ENCODE data around the gene DAAM1.

DAAM1 gene

DNA sequence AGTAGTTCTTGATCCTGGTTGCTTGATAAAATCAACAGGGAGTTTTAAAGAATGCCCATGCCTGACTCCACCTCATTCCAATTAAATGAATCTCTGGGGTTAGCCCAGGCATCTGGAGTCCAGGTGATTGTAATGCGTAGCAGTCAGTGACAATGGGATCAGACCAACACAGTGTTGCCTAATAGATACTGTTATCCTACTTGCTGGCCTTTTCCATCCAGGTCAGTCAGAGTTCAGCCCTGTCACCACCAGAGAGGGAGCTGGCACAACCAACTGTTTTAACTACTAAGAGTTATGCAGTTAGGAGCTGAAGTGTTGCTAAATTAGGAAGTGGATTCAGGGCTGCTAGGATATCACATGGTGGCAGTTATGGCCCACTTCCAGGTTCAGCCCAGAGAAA is 169.6 kb downstream of the DAAM1 start:
- in situ Hi-C loops (cut with MboI; ENCODE audit: low sequenced_read_pairs): no loop called here

DNA sequence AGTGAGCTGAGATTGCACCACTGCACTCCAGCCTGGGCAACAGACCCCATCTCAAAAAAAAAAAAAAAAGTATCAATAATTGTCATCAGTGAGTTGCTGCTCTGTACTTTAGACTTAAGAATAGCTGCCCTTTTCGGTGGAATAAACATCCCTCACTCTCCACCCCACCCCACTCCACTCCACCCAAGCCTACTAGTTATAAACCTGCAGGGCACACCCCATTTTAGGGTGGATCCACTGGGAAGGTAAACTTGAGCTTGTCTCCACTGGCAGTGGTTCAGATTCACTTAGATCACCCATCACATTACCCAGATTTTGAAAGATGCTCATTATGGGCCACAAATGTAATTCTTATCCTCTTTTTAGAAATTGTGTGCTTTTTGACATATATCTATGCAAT is 170.3 kb downstream of the DAAM1 start:
- in situ Hi-C loops (cut with MboI; ENCODE audit: low sequenced_read_pairs): no loop called here

DNA sequence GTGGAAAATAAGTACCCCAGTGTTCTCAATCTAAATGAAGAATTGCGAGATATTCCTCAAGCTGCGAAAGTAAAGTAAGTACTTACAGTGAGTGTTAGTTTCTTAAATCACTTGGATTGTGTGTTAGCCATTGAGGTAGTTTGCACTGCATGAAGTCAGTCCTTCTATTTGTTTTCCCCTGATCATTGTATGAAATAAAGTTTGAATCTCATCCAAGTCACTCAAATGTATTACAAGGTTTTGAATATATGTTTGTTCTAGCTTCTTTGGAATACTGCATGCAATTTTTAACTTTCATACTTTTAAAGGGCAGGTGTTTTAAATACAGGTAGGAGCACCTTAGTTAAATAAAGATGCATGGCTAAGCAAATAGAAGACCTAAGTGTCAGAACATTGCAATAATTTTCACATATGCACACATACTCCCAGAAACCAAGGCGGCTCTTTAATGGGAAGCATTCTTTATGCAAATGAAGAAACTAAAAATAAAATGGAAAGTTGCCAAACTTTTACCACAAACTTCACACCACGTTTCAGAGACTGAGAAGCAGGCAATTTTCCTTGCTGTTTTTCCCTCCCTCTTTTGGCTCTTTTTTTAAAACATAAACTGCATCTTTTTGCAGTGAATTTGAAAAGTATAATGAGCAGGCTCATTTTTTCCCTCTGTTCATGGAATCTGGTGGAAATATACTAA is 171.1 kb downstream of the DAAM1 start:
- in situ Hi-C loops (cut with MboI; ENCODE audit: low sequenced_read_pairs): no loop called here

DNA sequence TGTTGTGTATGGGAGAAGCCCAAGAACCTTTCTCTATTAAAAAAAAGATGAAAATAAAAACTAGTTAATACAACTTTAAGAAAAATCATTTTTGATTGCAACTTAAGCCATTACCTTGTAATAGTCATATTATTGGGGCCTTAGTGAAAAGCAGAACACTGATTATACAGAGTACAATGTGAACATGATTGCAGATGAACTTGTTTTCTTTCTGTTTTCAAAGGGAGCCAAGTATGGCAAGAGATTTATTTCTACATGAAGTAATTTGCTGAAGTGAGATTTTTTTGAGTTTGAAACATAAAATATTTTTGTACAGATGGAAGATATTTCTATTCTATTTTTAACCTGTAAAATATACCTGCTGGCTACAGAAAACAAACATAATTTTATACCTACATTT is 171.8 kb downstream of the DAAM1 start:
- in situ Hi-C loops (cut with MboI; ENCODE audit: low sequenced_read_pairs): no loop called here

DNA sequence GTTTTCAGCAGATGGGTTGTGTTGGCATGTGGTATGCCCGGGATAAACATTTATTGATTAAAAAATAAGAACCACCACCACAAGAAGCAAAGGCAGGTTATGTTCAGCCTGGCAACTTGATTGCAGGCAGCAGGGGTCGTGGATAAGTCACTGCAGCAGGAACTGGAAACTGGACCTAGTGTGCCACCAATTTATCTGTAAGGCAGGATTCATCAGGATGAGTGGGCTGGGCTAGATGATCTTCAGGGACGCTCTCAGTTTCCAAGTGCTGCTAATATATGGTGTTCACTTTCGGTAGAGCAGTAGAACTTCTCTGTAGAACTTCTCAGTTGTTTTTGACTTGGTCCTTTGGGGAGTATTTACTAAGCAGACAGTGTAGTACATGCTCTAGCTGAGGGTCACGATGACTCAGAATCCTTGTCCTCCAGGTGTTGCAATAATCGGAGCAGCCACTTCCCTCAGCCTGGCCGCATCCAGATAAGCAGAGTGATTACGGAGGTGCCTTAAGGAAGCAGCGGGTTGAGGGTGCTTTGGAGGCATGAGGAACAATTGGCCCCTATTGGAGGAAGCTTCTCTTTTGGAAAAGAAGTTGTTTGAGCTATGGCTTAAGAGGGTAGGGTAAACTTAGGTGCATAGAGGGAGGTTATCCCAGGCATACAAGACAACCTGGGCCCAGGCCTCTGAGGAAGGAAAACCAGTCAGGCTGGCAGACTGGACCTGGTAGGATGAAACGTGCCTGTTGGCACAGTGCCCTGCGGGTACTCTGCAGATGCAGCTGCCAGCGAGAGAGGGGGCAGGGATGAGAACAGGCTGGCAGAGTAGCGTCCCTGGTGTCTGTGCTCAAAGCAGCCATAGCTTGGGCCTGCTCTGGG is 172.7 kb downstream of the DAAM1 start:
- in situ Hi-C loops (cut with MboI; ENCODE audit: low sequenced_read_pairs): no loop called here

DNA sequence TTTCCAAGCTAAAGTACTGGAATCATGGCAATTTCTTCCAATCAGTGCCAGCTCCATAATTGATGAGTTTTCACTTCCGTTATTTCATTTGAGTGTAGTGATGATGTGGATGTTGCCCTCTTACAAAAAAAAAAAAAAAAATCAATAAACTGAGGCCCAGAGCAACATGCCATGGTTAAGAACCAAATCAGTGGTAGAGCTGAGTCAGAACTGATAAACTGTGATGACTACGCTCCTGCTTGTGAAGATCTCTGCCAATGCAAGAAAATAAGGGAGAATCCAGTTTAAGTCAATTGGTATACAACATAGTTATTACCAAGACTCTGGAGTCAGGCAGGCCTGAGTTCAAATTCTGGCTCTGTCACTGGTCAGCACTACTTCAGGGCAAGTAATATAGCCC is 174.0 kb downstream of the DAAM1 start:
- in situ Hi-C loops (cut with MboI; ENCODE audit: low sequenced_read_pairs): no loop called here

DNA sequence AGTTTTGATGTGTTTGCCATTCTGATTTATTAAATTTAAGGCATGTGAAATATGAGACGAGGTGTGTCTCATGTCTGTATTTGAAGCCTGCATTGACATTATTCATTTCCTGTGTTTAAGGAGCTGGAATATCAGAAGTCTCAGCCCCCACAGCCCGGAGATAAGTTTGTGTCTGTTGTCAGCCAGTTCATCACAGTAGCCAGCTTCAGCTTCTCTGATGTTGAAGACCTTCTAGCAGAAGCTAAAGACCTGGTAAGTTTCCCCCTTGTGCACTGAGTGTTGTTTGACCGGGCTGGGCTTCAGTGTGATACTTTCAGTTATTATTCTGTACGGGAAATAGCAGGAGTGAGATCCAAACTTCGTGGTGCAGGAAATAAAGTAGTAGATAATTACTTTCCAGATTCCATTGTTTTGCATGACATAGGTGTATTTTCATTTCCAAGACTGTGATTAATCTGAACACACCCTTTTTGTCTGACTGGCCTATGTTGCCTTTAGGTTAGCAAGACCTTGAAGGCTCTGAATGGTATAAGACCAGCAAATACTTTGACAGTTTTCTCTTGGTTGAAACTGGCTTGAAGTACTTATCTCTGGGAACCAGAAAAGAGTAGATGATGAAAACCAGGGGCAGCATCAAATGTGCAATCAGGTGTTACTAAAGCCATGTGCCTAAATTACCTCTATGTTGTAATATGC is 175.2 kb downstream of the DAAM1 start:
- in situ Hi-C loops (cut with MboI; ENCODE audit: low sequenced_read_pairs): no loop called here

DNA sequence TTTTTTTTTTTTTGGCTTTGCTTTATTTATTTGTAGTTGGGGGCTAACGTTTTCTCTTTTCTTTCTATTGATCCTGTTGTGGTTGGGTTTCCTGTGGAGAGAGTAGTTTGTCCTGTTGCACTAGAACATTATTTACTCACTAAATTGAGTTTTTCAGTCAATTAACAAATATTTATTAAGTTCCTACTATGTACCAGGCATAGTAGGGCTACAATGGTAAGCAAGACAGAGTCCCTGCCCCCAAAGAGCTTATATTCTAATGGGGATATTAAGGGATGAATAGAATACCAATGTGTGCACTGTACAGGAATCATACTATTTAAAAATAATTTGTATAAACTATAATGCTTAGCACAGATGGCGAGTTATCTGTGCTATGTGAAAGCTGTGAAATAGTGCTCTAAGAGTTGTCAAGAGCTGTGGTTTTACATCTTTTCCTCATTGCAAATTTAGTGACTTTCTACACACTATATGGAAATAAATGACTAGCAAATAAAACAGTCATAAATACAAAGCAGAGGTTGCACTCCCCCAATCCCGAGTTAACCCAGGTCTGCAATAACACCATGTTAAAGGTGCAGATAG is 181.8 kb downstream of the DAAM1 start:
- in situ Hi-C loops (cut with MboI; ENCODE audit: low sequenced_read_pairs): no loop called here

DNA sequence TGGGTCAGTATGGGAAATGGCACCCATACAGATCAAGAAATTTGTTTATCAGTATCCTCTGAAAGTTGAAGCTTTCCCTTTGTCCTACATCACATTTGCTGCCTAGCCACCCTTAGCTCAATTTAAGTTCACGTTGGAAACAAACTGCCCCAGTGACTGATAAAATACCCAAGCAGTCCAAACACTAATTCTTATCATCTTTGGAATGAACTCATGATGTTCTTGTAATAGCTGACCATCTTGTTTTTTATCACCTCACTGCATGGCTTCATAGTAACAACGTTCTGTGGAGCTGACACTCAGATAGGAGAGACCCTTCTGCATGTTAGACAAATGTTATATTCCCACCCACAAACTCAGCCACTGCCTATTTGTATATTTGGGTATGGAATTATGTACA is 183.3 kb downstream of the DAAM1 start:
- in situ Hi-C loops (cut with MboI; ENCODE audit: low sequenced_read_pairs): no loop called here

DNA sequence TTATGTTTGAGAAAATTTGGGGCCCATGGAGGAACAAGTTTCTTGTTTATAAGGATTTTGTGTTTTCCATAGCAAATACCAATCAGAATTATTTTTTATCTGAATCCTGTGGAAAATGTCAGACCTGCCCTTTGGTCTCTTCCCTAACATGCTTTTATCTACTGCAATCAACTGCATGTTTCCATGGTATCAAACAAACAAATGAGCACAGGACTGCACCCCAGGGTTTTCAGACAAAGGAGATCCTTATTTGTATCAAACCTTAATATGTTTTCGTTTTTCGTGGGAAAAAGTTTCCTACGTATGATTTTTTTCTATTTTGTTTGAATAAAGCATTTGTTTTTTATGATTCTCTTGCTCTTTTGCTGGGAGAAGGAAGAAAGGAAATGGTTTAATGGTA is 185.6 kb downstream of the DAAM1 start:
- in situ Hi-C loops (cut with MboI; ENCODE audit: low sequenced_read_pairs): no loop called here

DNA sequence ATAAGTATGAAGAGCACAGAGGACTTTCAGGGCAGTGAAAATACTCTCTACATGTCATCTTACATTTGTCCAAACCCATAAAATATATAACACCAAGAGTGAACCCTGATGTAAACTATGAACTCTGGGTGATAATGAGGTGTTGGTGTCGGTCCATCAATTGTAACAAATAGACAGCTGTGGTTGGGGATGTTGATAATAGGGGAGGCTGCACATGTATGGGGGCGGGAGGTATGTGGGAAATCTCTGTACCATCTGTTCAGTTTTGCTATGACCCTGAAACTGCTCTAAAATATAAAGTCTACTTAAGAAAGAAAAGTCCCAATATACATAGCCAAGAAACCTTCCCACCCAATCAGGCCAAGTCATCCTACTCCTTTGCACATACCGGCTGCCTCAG is 188.2 kb downstream of the DAAM1 start:
- in situ Hi-C loops (cut with MboI; ENCODE audit: low sequenced_read_pairs): no loop called here

DNA sequence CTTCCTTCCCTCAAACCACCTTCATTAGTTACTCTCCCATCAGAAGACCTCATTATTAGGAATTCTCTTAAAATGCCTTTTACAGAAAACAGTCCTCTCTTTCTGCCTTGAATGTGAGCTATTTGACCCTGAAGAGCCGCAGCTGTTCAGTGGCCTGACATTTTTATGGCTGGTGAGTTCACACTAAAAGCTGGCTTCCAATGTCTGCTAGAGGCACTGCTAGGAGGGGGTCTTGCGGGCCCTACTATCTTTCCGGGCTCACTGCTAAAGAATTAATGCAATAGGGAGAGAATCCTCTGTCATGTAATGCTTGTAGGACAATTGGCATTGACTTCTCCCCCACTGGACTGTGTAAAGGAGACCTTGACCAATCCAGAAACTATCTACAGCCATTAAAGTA is 189.0 kb downstream of the DAAM1 start:
- in situ Hi-C loops (cut with MboI; ENCODE audit: low sequenced_read_pairs): no loop called here

DNA sequence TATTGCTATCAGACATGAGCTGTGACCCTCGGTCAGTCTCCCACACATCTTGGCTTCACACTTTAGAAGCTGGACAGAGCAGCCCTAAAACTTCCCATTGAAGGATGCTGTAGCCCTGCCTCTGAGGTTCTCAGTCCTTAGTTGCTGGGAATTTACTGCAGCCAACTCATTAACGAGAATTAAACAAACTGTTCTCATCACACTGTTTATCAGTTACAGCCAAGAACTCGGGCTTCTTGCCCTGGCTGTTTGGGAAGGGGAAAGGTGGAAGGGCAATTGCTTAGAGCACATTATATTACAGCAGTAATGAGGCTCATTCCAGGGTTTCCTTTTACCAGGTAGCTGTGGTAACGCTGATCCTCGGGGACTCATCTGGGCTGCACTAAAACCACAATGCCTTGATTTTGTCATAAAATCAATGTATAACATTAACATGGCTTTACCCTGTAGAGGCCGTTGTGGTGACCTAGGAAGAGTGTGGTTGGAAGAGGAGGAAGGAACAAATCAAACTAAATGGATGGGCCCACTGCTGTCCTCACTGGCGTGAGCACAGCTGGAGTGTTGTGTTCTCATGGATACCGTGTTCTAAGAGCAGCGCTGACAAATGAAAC is 189.6 kb downstream of the DAAM1 start:
- in situ Hi-C loops (cut with MboI; ENCODE audit: low sequenced_read_pairs): no loop called here

DNA sequence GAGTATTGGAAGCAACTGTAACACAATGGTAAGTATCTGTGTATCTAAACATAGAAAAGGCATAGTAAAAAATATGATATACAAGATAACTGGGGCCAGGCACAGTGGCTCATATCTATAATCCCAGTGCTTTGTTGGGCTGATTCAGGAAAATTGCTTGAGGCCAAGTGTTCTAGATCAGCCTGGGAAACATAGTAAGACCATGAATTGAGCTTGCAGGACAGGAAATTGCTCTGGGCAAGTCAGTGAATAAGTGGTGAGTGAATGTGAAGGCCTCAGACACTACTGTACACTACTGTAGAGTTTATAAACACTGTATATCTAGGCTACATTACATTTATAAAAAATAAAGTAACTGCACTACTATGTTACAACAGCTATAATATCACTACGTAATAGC is 201.5 kb downstream of the DAAM1 start:
- in situ Hi-C loops (cut with MboI; ENCODE audit: low sequenced_read_pairs): no loop called here

DNA sequence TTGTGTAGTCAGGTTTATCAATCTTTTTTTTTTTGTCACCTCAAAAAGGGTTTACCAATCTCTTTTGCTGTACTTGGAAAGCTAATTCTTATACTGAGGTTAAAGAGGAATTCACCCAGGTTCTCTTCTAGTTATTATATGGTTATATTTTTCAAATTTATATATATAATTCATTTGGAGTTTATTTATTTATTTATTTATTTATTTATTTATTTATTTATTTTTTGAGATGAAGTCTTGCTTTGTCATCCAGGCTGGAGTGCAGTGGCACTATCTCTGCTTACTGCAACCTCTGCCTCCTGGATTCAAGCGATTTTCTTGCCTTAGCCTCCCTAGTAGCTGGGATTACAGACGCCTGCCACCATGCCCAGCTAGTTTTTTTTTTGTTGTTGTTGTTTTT is 202.9 kb downstream of the DAAM1 start:
- in situ Hi-C loops (cut with MboI; ENCODE audit: low sequenced_read_pairs): no loop called here

DNA sequence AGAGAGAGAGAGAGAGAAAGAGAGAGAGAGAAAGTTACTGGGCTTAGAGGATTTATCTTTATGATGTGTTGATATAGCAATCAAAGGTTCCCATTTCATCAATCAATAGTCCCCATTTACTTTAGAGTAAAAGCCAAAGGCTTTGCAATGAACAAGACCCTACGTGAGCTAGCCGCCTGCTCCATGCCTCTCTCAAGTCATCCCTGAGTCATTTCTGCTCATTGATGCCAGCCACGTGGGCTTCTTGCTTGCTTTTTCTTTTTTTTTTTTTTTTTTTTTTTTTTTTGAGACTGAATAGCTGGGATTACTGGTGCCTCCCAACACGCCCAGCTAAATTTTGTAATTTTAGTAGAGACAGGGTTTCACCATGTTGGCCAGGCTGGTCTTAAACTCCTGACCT is 205.8 kb downstream of the DAAM1 start:
- in situ Hi-C loops (cut with MboI; ENCODE audit: low sequenced_read_pairs): no loop called here

DNA sequence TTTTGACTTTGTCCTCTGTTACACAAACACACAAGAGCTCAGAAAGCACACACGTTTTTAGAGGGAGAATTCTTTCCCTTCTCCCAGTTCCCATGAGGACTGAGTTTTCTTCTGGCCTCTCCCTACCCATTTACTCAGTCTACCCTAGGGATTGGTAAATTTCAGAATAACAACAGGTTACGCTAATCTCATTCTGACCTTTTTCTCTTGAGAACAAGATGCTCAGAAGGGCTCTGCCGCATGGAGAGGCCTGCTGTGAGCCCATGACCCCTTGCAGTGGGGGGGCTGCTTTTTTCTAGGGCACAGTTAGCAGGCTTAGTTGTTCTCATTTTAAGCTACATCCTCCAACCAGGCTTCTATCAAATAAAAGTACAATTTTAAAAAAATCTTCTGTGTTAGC is 207.2 kb downstream of the DAAM1 start:
- in situ Hi-C loops (cut with MboI; ENCODE audit: low sequenced_read_pairs): no loop called here

DNA sequence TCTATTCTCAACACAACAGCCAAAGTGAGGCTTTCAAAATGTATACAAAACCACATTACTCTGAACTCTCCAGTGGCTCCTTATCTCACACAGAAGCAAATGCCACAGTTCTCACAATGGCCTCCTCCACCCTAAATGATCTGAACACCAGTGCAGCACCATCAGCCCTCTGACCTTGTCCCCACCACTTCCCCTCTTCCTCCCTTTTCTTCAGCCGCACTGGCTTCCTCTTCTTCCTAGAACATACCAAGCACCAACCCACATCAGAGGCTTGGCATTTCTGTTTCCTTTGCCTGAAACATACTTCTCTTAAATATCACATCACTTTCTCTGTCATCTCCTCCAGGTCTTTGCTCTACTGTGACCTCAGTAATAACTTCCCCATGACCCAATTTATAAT is 210.4 kb downstream of the DAAM1 start:
- in situ Hi-C loops (cut with MboI; ENCODE audit: low sequenced_read_pairs): no loop called here

DNA sequence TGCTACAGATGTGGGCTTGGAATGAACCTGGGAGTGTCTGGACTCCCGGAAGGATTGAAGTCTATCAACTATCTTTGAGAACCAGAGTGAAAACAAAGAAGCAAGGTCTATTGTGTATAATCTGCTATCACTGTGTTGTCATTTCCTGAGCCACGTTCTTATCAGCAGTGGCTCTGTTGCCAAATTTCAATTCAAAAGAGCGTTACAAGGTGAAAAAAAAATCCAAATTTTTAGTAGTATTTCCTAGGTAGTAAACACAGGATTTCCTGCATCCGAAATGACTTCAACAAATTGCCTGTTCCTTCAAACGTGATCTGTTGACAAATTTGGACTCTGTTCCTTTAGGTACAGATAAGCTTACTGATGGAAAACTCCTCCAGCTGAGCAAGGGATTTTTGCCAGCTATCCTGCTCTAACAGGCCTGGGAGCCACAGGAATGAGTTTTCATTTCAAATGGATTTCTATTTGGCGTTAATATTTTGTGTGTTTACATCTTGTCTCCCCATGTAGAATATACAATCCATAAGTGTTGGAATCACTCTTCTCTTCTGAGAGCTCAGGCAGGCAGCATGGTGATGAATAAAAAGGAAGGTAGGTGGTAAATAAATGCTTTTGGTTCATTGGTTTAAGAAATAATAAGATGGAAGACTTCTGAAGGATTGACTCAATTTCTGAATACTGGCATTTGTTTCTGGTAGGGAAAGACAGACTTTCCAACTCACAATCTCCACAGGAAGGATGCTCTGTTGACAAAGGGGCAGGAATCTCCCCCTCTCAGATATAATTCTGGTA is 218.2 kb downstream of the DAAM1 start:
- in situ Hi-C loops (cut with MboI; ENCODE audit: low sequenced_read_pairs): no loop called here

DNA sequence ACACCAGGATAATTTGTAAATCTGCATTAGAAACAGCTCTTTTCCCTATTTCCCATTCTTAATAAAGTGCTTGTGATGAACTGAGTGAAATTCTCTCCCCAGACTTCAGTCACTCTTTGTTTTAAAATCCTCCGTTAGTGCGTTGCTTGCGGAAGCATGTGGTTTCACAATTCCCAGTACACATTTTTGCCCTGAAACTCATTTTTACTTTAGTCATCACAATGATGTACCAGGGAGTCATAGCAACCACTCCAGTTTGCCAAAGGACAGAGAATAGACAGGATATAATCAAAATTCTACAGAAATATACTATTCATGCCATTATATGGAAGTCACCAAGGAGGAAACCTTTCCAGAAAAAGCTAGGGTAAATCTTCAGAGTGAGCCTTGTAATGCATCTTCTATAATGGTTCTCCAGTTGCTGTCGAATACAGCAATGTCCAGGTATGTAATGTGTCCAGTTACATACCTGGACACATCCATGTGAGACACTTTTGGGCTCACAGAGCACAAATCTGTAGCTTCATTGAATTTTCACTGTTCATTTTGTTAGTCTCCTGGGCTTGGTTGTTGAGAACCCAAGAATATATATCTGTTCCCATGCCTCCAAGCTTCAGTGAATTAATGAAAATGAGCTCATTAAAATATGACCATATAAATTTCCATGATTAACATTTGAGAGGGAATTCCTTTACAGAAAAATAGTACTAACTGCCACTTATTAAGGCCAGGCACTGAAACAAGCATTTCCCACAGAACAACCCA is 219.0 kb downstream of the DAAM1 start:
- in situ Hi-C loops (cut with MboI; ENCODE audit: low sequenced_read_pairs): no loop called here
